ENCODE data around the gene SYF2. TPM values are rescaled to one million over a fixed set of nuclear protein-coding genes. Genes with fewer than 3 reads are reported as not detected.

SYF2 gene
- total and polyA plus RNA-seq, 2 of the 4 experiments (the other 2 are of a cell fraction), result 8.6 to 19.5 TPM

DNA sequence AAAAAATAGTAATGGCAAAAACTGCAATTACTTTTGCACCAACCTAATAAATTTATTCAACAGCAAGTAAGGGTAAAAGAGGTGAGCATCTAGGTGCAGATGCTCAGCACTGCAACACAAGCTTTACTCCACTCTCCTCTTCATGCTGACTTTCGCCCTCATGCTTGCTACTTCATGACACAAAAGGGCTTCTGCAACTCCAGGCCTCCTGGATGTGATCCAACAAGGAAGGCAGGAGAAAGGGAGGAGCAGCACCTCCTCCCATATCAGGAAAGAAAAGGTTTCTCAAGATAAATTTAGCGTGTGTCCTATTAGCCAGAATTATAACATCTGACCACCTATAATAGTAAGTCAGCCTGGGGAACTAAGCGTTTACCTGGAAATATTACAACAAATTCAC is 11.6 kb downstream of the SYF2 start:
- Histone ChIP-seq H2AK5ac (ENCODE audit: low read depth, low read length) (no peak overlapping the region), H2AFZ (replicated peaks; ENCODE audit: low read length, poor library complexity) (no peak overlapping the region), H2BK15ac (ENCODE audit: low read depth, low read length) (no peak overlapping the region), H2BK20ac (ENCODE audit: low read depth, low read length) (no peak overlapping the region), H4K8ac (ENCODE audit: low read depth in 2 of 2, low read length in 2 of 2) (no peak overlapping the region), H3K56ac (ENCODE audit: extremely low read depth, insufficient read depth, low read length) (no peak overlapping the region), H3K4me2 (ENCODE audit: low read depth, low read length) (no peak overlapping the region), H3K23ac (ENCODE audit: low read depth, low read length) (no peak overlapping the region), H3K4ac (ENCODE audit: low read depth, low read length) (no peak overlapping the region), H3K9me1 (ENCODE audit: insufficient read depth, low read length) (no peaks in the 10 kb centered on the region), H3K4me1 (ENCODE audit: control insufficient read depth, insufficient read depth, low read length) (no peaks in the 10 kb centered on the region), H4K91ac (ENCODE audit: insufficient read depth, low read depth, low read length) (no peak overlapping the region), H3K14ac (replicated peaks; ENCODE audit: low read depth, low read length) (no peak overlapping the region), H2BK120ac (ENCODE audit: low read depth, low read length) (no peak overlapping the region), H3K27me3 (ENCODE audit: control insufficient read depth, insufficient read depth, low read length) (no peaks in the 10 kb centered on the region), H4K5ac (ENCODE audit: low read depth, low read length) (no peak overlapping the region), H3K9me3 (ENCODE audit: control insufficient read depth, insufficient read depth, low read length) (no peaks in the 10 kb centered on the region), H3K79me1 (ENCODE audit: low read depth in 1 of 2, low read length in 2 of 2) (no peaks in the 10 kb centered on the region), H2BK5ac (ENCODE audit: low read depth, low read length, poor library complexity, severe bottlenecking) (no peak overlapping the region), H3K36me3 (ENCODE audit: control insufficient read depth, insufficient read depth, low read length) (peaks cover 29% of the 10 kb centered on the region), H3K4me3 (ENCODE audit: insufficient read depth, low read depth, low read length) (no peak overlapping the region), H3K18ac (ENCODE audit: low read depth, low read length) (no peak overlapping the region), H3K27ac (ENCODE audit: insufficient read depth, low read length) (no peak overlapping the region), H3K9ac (ENCODE audit: low read depth, low read length) (no peak overlapping the region), H2AK9ac (replicated peaks; ENCODE audit: low read depth, low read length, poor library complexity) (no peak overlapping the region), H4K20me1 (ENCODE audit: insufficient read depth, low read length) (no peaks in the 10 kb centered on the region)
- dilution Hi-C loops (cut with HindIII; ENCODE audit: low sequenced_read_pairs, unreplicated experiment), result loop anchor here (25.0 kb wide), 1 partner anchor 558 kb away; no protein-coding TSS in a partner anchor
- no peak for ATAC-seq (ENCODE audit: low read depth)
- ChIA-PET POLR2A (ENCODE audit: unreplicated experiment) (no interaction called here), CTCF (no interaction called here)
- whole genome bisulfite sequencing, 2 experiments (ENCODE audit: extremely low coverage in 2 of 2, insufficient read length in 1 of 2), result no CpG with 5 or more reads among the region's 3 CpGs
- TF ChIP-seq, protein P1, sequence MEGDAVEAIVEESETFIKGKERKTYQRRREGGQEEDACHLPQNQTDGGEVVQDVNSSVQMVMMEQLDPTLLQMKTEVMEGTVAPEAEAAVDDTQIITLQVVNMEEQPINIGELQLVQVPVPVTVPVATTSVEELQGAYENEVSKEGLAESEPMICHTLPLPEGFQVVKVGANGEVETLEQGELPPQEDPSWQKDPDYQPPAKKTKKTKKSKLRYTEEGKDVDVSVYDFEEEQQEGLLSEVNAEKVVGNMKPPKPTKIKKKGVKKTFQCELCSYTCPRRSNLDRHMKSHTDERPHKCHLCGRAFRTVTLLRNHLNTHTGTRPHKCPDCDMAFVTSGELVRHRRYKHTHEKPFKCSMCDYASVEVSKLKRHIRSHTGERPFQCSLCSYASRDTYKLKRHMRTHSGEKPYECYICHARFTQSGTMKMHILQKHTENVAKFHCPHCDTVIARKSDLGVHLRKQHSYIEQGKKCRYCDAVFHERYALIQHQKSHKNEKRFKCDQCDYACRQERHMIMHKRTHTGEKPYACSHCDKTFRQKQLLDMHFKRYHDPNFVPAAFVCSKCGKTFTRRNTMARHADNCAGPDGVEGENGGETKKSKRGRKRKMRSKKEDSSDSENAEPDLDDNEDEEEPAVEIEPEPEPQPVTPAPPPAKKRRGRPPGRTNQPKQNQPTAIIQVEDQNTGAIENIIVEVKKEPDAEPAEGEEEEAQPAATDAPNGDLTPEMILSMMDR (conservative IDR thresholded peaks at IDR 0.05; ENCODE audit: low read depth, low read length), result no peak
- TF ChIP-seq RFX5 (IDR thresholded peaks at IDR 0.05; ENCODE audit: low read depth, low read length) (no peak), MAFK (IDR thresholded peaks at IDR 0.05; ENCODE audit: low read depth, low read length) (no peak), POLR2A (IDR thresholded peaks at IDR 0.05; ENCODE audit: low read depth, low read length) (no peak), BHLHE40 (IDR thresholded peaks at IDR 0.05; ENCODE audit: low read depth, low read length) (no peak), RAD21 (IDR thresholded peaks at IDR 0.05; ENCODE audit: low read length) (no peak), CEBPB (IDR thresholded peaks at IDR 0.05; ENCODE audit: low read depth, low read length) (no peak), SMC3 (IDR thresholded peaks at IDR 0.05; ENCODE audit: low read depth, low read length) (no peak), FOS (IDR thresholded peaks at IDR 0.05; ENCODE audit: low read depth, low read length) (no peak), MAZ (IDR thresholded peaks at IDR 0.05; ENCODE audit: borderline replicate concordance, low read depth, low read length) (no peak), RCOR1 (IDR thresholded peaks at IDR 0.05; ENCODE audit: insufficient replicate concordance, low read length) (no peak), CHD1 (IDR thresholded peaks at IDR 0.05; ENCODE audit: low read depth, low read length) (no peak)
- TF ChIP-seq, protein P2, sequence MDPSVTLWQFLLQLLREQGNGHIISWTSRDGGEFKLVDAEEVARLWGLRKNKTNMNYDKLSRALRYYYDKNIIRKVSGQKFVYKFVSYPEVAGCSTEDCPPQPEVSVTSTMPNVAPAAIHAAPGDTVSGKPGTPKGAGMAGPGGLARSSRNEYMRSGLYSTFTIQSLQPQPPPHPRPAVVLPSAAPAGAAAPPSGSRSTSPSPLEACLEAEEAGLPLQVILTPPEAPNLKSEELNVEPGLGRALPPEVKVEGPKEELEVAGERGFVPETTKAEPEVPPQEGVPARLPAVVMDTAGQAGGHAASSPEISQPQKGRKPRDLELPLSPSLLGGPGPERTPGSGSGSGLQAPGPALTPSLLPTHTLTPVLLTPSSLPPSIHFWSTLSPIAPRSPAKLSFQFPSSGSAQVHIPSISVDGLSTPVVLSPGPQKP (IDR thresholded peaks at IDR 0.05; ENCODE audit: borderline replicate concordance, low read depth, low read length), result no peak
- TF ChIP-seq, protein P3, sequence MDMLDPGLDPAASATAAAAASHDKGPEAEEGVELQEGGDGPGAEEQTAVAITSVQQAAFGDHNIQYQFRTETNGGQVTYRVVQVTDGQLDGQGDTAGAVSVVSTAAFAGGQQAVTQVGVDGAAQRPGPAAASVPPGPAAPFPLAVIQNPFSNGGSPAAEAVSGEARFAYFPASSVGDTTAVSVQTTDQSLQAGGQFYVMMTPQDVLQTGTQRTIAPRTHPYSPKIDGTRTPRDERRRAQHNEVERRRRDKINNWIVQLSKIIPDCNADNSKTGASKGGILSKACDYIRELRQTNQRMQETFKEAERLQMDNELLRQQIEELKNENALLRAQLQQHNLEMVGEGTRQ (IDR thresholded peaks at IDR 0.05; ENCODE audit: low read depth, low read length), result no peak
- no peak for DNase-seq
- no TSS peak for BruUV-seq (replicated peaks)
- in situ Hi-C loops (cut with MboI; ENCODE audit: low sequenced_read_pairs), result no loop called here
- intact Hi-C loops (cut with micrococcal nuclease), result loop anchor here (10.0 kb wide), 1 partner anchor 576 kb away; the partner anchor contains the start of gene SRRM1
